ENCODE results near the gene METRNL.

METRNL gene

DNA sequence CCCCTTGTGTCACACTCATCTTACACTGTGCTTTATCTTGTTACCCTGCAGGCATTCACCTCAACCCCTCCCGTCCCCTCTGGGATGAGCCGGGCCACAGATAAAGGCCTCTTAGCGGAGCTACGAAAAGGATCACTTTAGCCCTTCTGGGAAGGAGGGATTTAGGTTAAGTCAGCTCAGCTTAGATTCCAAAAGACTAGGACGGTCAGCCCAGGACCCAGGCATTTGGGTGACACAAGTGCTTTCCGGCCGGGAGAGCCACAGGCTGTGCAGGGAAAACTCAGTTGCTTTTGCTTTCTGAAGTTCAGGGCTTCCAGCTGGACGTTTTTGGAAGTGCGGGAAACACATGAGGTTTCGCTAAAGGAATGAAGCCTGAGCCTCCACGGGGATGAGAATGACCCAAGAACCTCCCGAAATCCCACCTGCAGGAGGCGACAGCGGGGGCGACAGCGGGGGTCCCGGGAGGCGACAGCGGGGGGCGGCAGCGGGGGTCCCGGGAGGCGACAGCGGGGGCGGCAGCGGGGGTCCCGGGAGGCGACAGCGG is 11.6 kb upstream of the METRNL start:
- DNase-seq, result no peak

DNA sequence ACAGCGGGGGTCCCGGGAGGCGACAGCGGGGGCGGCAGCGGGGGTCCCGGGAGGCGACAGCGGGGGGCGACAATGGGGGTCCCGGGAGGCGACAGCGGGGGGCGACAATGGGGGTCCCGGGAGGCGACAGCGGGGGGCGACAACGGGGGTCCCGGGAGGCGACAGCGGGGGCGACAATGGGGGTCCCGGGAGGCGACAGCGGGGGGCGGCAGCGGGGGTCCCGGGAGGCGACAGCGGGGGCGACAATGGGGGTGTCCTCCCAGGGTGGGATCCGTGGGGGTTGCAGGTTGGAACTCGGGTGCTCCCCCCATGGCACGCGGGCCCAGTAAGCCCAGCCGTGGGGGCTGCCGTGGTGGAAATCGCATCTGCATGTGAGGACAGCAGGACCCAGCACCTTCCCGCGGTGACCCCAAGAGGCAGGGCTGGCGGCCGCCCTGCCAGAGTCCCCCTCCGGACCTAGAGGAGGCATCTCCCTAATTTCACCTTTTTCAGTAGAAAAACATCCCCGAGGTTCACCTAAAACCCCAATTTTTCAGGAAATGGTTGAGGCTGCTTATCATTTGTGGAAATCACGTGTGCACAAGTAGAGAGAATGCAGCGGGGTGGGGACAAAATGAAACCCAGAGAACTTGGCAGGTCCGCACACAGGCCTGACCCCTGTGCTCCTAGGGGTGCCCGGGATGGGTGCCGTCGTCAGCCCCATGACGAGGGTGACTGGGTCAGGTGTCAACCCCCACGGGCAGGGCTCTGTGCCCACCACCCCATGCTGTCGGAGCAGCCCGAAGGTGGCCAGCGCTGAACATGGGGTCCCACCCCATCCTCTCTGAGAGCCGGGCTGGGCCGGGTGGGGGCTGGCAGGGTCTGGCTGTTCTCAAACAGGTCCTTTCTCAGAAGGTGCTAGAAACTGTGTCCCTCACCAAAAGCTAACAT is 10.5 kb upstream of the METRNL start:
- DNase-seq, result no peak

DNA sequence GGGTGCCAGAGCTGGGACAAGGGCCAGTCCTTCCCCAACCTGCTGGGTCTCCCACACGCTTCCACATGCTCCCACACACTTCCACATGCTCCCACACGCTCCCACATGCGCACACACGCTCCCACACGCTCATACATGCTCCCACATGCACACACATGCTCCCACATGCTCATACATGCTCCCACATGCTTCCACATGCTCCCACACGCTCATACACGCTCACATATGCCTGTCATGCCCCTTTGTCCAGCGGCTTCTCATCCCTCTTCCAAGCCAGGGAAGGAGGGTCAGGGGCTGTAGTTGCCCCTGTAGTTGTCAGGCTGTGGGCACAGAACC is 9.9 kb upstream of the METRNL start:
- no peak for DNase-seq

DNA sequence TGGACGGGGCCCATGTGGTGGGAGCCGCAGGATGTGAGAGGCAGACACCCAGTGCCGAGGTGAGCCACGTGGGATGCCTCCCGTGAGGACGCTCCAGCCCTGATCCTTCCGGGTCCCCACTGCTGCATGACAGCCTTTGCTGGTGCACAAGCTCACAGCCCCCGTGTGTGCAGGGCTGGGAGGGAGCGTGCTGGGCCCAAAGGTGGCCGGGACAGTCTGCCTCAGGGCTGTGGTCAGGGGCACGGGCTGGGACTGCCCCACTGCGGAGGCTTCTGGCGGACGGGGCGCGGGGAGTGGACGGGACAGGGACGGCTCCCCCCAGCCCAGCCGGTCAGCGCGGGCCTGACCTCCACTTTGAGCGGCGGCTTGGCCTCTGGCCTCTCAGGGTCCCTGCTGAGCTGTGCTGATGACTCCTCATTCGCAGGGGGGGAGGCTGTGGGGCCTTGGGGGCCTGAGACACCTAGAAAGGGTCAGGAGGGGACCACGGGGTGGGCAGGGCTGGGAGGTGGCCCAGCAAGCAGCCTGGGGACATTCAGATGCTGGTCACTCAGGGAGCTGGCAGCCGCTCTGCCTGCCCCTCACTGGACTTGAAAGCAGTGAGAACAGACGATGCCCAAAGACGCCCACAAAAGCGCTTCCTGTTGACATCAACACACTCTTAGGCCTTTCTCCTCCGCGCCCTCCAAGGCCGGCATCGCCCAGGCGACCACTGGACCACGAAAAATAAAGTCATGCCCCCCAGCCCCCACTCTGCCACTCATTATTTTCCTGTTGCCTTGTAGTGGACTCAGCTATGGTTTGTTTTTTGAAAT is 9.3 kb upstream of the METRNL start:
- DNase-seq, result no peak

DNA sequence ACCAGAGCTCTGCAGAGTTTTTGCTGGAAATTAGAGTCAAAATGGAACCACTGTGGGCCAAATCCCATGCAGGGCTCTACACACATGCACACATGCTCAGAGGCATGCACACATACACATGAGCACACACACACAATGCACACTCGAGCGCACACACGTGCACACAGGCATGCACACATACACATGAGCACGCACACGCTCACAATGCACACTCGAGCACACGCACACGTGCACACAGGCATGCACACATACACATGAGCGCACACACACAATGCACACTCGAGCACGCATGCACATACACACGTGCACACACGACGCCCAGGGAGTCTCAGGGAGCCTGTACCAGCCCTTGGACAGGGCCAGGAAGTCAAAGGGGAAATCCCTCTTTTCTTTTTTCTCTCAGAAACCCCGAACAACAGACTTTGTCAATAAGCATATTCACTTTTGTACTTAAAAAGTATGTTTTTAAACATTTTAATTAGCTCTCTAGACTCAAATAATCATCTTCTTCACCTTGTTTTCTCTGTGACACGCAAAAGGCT is 8.5 kb upstream of the METRNL start:
- DNase-seq, result no peak

DNA sequence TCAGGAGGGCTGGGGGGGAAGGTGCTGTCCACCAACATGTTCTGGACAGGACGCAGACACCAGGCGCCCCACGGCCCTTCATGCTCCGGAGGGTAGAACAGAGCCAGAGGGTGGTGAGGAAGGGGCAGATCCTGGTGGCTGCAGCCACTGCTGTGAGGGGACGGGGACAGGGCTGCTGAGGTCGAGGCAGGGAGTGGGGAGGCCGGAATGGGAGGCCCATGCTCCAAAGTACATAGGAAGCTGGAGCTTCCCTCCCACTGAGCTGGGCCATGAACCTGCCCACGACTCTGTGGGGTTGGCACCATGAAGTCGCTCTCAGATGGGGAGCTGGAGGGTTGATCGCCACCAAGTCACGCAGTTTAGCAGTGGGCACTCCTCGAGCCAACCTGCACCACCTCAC is 8.0 kb upstream of the METRNL start:
- DNase-seq, result no peak

DNA sequence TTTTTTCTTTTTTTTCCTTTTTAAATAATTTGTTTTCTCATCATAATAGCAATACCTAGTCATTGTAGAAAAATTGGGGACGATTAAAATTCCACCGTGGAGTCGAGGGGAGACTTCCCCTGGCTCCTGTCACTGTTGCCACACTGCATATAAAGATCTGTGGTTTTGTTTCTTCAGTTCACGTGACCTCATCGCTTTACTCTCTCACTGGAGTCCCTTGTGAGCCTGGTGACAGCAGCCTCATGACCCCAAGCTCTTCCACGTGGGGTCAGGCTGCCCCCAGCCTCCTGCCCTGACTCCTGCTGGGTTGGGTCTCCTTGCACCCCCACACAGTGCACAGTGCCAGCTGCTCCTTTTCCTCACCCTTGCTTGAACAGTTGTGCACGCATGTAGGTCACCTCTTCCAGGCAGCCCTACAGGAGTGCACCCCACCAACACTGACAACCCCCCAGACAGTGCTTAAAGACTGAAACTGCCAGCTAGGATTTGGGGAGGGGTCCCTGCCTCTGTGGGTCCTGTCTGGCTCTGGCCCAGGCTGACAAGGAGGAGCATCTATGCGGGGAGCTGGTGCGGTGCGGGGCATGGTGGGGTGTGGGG is 7.3 kb upstream of the METRNL start:
- DNase-seq, result no peak

DNA sequence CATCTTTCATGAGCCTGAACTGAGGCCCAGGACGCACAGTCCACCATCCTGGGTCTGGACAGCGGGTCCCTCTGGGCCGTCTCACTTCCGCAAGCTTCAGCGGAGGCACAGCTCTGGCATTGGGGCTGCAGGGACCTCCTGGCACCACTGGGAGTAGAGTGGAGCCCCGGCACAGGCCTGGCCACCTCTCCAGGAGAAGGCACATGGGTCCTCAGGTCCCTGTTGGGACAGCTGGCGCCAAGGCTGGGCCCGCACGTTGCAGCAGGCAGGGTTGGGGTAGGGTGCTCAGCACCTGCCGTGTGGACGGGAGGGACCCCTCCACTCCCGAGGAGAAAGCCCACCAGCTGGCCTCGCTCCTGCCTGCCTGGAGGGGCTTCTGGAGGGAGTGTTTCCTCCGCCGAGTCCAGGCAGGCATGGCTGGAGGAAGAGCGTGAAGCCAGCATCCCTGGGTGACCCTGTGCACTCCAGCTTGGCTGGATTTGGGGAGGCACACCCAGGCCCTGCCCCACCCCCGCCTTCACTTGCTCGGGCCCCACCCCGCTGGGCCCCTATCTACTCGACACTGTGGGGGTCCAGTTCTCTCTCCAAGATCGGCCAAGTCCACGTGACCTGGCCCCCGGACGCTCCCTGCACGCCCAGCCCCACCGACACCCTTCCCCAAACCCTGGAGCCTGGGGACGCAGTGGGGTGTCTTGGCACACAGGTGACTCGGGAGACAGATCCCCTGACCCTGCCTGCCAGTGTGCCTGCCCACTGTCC is 6.6 kb upstream of the METRNL start:
- no peak for DNase-seq

DNA sequence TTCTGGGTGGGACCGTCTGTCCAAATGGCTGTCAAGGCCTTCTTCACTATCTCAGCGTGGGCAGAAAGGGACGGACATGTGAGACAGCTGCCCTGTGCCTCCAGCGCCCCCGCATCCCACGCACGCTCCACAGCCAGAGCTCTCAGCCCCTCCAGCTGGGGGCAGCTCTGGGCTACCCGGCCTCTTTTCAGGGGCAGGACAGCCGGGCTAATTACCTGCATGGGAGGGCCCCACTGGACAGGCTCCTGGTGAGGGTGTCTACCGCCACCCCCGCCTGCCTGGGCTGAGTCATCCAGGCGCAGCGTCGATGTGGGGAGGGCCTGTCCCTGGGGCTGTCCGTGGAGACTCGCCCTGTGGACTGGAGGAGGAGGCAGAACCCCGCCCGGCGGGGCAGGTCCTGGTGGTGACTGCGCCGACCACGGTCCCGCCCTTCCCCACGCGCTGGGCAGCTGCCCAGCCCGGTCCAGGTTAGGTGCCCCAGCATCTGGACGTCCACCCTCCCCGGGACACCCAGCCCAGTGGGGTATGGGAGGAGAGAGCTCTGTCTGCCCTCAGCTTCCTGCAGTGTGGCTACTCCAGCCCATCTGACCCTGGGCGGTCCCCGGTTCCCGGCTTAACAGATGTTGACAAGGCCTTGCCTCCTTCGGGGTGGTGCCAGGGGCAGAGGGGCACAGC is 5.9 kb upstream of the METRNL start:
- DNase-seq, result no peak

DNA sequence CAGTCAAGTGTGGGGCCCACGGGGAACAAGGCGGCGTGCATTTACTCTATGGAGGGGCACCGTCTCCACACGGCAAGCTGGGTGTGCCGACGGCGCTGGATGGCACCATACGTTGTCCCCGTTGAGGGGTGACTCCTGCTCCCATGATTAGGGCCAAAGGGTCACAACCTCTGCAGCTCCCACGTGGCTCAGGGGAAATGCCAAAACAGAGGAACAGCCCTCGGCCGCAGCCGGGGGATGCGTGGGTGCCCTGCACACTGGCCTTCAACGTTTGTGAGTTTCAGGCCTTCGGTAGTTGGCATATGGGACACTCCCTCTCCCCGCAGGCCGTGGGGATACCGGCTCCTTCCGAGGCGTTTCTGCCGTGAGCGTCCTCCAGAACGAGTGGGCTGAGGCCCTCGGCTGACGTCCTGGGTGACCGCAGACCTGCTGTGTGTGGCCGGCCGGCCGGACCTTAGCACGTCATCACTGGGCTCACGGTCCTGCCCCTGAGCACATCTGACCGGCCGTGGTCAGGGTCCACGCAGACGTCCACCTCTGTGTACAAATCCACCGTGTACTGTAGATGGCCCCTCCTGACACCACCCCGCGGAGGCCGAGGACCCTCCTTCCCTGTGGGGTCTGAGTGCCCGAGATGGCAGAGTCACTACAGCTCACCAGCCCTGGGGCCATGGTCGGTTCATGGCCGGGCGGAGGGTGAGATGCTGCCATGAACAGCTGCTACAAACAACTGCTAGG is 4.8 kb upstream of the METRNL start:
- no peak for DNase-seq

DNA sequence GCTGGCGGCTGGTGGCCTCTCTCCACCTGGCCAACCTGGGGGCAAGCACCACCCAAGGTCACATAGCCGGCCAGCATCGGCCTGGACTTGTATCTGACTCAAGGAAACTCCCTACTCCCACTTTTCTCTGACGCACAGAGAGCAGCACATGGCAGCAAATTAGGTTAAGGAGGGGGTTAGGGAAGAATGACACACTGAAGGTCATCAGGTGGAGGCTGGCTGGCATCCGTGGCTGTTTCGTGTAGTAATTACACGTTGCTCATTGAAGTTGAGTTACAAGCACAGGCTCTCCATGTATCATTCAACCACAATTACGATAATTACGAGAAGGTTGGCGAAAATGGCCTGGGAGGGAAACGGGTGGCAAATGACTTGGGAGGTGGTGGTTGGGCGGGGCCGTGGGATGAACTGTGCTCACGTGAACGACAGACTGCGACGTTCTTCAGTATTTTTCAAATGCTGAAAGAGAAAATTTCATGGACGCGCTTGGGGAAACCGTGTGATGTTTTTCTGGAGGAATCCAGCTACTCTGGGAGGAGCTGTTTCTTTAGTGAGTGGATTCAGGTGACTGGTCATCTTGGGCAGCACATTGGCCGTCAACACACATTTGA is 4.0 kb upstream of the METRNL start:
- no peak for DNase-seq

DNA sequence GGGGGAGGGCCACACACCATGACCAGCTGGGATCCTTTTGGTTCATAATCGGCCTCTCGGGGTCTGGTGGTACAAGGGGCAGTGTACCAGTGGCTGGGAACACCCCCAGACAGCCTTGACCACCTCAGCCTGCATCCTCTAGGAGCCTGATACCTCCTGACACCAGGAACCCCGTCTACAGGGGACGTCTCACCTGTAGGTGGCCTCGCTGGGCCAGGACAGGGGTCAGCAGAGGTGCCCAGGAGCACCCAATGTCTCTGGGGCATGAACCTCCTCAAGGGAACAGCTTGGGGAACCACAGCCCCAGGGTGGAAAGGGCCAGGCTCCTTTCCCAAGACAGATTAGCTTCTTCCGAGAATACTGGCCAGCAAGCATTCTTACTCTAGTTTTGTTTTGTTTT is 2.5 kb upstream of the METRNL start:
- no peak for DNase-seq

DNA sequence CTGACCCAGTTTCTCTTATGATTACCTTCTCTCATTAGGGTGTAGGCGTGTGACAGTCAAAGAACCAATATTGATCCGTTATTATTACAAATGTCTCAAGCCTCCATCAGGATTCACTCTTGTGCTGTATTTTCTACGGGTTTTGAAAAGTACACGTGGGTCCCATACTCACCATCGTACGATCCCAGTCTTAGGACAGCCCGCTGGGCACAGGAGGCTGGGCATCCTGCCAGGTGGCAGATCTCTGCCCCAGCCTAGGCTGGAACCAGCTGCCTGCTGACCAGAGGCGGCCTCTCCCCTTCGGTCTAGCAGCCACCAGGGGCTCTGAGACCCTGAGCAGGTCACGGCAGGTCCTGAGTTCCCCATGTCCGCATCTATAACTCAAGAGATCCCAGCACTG is 2.0 kb upstream of the METRNL start:
- no peak for DNase-seq

DNA sequence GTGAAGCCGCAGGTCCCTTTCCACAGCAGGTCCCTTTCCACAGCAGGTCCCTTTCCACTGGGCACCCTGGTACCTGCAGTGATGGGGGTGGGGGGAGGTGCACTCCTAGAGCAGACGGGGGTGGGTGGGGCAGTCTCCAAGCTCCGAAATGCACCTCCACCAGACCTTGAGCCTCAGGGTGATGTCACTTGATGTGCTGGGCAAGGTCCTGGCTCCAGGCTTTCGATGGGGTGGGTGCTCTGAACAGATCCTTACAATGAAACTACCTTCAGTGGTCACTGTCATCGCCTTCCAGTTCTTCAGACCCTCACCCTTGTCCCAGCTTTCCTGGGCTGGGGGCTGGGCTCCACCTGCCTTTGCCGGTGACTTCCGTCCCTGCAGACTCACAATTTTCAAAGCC is 1.5 kb upstream of the METRNL start:
- no peak for DNase-seq

DNA sequence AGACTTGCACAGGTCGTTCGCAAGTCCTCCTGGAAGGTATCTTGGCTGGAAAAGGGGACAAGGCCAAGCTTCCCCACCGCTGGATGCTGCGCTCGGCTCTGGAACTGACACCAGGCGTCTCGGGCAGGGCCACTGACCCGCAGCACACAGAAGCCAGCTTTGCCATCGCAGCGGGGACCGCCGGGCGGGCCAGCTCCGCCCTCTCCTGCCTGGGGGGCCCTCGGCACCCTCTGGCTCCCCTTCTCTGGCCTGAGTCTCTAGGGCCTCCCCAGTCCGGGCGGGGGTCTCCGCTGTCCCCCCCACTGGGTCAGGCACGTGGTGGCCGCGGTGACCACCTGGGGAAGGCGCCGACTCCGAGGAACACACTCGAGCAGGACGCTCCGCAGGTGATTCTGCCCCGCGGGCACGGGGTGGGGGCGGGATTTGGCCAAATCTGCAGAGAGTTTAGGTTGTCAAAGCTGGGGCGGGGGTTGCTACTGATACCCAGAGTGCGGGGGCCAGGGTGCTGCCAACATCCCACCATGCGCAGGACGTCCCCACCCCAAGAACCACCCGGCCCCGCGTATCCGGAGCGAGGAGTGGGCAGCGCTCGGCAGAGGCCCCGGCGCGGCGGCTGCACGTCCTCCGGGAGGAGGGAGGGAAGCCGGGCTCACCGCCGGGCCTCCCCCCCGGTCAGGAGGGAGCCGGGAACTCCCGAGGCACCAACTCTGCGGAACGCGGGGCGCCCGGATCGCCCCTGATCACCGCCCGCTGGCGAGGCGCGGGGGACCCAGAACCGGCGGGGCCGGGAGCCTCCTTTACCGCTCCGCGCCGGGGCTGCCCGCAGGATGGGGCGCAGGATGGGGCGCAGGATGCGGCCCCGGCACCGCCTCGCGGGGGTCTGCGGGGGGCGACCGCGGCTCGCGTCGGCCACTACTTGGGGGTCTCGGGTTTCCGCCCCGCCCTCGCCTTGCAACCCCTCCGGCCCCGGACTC is 744 bp upstream of the METRNL start:
- DNase-seq, result no peak

DNA sequence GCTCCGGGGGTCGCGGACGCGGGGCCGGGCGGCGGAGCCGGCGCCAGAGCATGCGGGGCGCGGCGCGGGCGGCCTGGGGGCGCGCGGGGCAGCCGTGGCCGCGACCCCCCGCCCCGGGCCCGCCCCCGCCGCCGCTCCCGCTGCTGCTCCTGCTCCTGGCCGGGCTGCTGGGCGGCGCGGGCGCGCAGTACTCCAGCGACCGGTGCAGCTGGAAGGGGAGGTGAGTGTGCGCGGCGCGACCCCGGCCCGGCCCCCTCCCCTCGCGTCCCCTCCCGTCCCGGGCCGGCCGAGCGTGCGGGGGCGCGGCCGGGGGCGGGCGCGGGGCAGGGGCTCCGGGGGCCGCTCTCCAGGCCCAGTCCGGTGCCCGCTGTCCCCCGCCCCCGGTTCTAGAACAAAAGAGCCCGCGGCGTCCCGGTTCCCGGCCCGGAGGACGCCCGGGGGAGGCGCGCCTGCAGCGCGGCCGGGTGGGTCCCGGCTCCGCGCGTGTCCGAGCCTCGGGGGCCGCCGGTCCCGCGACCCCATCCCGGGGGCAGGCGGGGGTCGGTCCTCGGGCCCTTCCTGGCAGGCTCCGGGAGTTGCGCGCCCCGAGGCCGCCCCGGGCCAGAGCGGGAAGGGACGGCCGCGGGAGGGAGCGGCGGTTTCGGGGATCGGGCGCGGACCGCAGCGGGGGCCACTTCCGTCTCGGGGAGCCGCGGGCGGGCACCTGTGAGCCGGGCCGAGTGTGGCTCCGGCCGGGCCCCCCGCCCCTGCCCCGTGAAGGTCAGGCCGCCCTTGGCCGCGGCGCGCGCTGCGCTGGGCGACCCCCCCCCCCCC is 563 bp downstream of the METRNL start:
- DNase-seq, result no peak

DNA sequence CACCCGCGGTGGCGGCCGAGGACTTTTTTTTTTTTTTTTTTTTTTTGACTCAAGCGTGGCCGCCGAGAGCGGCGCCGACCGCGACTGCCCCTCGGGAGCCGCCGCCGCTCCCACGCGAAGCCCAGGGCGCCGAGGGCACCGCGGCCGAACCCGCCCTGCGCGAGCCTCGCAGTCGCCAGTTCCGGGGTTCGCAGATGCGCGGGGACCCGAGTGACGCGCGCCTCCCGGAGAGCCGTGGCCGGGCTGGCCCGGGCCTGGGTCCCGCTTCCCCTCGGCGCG is 1.1 kb downstream of the METRNL start:
- no peak for DNase-seq

DNA sequence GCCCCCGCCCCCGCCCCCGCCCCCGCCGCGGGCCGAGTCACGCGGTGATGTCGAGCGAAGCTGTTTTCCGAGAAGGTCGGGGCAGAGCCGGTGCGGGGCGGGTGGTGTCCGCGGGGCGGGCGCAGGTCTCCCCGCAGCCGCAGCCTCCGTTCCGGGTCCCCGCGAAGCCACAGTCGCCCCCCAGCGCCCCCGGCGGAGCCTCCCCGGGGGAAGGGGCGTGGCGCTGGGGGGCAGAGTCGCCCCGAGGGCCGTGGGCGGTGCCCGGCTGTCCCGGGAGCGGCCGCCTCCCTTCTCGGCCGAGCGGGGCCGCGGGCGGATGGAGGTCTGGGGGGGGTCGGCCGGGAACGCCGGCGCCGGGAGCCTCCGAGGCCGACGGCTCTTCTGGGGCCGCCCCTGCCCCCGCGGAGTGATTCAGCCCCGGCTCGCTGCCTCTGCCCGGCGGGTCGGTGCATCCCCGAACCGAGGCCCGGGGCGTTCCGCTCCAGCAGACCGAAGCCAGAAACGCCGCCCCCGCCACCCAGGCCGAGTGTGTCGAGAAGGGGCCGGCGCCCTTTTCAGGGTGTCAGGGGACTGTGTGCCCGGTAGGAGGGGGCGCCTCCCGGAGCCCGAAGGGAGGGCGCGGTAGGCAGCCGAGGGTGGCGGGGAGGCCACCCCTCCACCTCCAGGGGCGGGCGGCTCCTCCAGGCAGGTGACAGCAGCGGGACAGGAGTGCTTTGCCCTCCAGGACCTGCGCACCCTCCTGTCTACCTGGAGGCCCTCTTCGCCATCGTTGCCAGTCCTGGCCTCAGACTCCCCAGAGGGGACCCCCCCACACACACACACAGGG is 1.7 kb downstream of the METRNL start:
- DNase-seq, result peak; percentile 24 to 46

All from activated CD4-positive, alpha-beta T cell treated with anti-CD3 and anti-CD28 coated beads, Interleukin-2, amount 50 U/mL, for 4 hours (primary cell).